ENCODE data around the gene SCN5A.

DNA sequence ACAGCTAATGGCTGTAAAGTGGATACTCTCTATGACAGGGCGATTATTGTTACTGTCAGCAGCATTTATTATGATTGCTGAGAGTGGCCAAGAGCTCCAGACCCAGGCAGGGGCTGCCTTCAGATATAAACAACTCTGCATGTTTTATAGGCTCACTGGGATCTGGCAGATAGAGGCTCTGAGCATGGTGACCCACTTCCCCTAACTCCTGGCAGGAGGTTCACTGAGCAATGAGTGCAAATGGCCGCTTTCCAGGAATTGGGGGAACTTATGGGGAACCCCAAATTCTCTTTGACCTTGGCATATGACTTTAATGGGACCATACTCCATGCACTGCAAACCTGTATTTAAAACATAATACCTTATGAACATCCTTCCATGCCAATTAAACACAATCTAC is 59.0 kb downstream of the SCN5A start:
- TF ChIP-seq, protein P1, sequence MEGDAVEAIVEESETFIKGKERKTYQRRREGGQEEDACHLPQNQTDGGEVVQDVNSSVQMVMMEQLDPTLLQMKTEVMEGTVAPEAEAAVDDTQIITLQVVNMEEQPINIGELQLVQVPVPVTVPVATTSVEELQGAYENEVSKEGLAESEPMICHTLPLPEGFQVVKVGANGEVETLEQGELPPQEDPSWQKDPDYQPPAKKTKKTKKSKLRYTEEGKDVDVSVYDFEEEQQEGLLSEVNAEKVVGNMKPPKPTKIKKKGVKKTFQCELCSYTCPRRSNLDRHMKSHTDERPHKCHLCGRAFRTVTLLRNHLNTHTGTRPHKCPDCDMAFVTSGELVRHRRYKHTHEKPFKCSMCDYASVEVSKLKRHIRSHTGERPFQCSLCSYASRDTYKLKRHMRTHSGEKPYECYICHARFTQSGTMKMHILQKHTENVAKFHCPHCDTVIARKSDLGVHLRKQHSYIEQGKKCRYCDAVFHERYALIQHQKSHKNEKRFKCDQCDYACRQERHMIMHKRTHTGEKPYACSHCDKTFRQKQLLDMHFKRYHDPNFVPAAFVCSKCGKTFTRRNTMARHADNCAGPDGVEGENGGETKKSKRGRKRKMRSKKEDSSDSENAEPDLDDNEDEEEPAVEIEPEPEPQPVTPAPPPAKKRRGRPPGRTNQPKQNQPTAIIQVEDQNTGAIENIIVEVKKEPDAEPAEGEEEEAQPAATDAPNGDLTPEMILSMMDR (conservative IDR thresholded peaks at IDR 0.05): no peak
- no peak for TF ChIP-seq EZH2 (IDR thresholded peaks at IDR 0.05; ENCODE audit: low read depth)

Data from PC-9 (cell line).